CD4-positive, alpha-beta T cell treated with Interleukin-21 for 1 hour (primary cell): Measurements from ENCODE around the gene DYNLT5.
A peak's percentile ranks its signal among the peaks of the same experiment; 100 is the strongest.
"Not testable (repeated sequence)": the region's sequence is repeated elsewhere in the genome, so short reads cannot be mapped to it uniquely, and the experiment has no call there.

Experiments used
- DNase-seq: peaks from one replicate; pipeline ENCODE4 v3.0.0-alpha.2; 2020

Gene DYNLT5, protein sequence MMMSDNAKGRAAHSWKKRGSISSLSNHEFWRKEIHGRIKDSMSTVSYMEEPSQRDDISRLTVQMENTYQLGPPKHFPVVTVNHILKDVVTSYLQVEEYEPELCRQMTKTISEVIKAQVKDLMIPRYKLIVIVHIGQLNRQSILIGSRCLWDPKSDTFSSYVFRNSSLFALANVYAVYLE

DNA sequence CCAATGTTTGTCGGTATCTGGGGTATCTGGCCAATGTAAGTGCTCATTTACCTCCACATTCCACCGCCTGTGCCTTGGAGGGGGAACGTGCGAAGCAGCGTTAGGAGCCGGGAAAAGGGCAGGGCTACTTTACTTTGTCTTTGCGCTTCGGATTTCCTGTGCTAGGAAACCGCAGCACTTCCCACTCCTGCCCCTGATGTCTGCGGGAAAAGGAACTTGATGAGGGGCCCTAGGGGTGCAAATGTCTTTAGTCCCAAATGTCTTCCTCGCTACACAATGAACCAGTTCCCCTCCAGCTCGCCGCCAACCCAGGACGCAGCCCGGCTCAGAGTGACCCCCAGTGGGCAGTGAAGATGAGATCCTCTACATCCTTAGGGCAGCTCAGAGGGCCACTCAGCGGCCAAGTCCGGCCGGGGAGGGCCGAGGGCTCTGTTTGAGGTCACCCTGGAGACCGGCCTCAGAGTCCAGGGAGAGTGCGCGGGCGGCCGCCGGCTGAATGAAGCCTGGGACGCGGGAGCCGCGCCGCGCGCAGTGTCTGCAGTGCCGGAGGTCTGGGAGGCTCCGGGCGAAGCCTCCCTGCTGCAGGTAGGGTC is at the start of gene DYNLT5:
Gene DYNLT5 (plus strand): TSS at position 460 of the 593 bp plus-strand sequence. CDS start 2,200 bp downstream, outside the sequence.
- no peak for DNase-seq

DNA sequence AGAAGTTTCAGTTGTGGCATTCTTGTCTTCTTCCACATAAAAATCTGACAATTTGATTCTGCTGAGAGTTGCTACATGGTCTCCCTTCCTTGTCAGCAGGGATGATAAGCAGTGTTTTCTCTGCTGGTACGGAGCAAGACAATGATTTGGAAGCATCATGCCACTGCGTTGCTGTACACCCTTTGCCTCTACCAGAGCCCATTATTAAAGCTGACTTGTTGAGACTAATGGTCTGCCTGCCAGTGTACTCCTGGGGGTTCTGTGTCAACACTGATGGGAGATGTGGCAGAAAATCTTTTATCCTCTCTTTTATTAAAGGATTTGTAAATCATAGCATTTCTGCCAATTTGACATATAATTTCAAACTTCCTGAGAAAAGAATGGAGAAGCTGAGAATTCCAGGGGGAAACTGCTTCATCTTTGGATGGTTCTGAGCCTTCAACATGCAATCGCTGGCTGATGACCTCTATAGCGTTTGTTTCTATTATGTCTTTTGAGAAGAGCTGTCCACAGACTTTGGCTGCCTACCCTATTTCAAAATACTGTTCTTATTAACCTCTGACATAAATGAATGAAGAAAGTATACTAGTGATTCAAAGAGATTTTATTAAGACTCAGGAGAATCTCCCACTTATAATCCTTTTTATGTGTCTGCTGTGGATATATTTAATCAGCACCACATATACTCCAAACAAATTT is 47.9 kb upstream of the DYNLT5 start:
- no peak for DNase-seq

DNA sequence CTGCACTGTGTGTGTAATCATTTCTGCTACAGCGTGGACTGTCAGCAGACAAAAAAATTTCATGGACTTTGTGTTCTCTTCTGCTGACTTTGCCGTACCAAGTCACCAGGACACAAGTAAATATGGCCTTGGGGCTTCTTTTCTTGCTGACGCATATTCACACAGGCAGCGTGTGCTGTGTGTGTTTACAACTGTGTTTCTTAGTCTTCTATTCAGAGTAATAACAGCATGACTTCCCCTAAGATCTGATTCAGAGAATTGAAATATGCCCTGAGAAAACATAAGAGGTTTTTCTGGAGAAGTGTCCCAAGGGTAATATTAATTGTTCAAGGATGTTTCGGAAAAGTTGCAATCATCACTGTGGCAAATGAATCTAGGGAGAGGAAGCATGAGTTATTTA is 47.1 kb upstream of the DYNLT5 start:
- no peak for DNase-seq

DNA sequence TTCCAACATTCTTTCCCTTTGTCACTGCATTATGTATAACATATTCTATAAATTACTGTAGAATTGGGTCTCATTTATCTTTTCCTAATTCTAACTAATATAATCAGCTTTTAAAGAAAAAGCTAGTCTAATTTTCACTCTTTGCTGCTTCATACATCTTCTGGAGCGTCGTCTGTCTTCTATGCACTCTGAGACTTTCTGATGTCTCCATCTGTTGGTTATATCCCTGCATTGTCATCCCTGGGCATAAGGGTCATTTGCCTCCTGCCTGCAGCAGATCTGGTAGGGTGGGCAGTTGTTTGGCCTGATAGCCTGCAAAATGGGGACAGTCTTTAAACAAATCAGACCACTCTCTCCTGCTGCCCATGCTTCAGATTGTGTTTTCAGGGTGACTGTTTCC is 40.8 kb upstream of the DYNLT5 start:
- DNase-seq, result no peak

DNA sequence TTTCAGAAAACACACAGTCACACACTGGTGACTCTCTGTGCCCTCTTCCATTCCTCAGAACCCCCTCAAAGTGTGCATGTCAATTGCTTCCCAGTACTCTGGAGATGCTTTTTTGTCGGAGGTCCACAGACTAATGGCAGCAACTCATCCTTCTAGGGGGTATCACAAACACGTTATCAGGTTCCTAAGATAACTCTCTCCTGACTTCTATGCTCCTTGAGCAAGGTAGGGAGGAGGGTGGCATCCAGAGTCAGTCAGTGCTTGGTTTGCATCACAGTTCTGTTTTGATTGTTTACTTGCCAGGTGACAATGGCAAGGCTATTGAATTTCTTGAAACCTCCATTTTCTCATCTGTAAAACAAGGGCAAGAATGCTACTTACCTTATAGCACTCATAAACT is 39.4 kb upstream of the DYNLT5 start:
- DNase-seq, result no peak

DNA sequence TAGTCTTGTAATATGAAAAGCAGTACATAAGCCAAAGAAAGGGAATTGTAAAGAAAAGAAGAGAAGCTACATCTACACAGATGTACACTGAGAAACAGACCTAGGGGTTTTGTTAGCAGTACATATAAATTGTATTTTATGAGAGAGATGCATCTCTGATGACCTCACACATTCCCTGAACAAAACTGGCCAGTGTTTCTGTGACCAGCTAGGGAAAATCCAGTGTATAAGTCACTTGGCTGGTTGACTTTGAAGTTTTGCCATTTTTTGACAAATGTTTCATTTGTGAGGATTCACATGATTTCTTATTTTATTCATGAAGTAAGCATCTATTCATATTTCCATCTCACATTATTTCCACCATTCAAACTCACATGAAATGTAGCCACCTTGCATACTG is 28.3 kb upstream of the DYNLT5 start:
- DNase-seq, result no peak

DNA sequence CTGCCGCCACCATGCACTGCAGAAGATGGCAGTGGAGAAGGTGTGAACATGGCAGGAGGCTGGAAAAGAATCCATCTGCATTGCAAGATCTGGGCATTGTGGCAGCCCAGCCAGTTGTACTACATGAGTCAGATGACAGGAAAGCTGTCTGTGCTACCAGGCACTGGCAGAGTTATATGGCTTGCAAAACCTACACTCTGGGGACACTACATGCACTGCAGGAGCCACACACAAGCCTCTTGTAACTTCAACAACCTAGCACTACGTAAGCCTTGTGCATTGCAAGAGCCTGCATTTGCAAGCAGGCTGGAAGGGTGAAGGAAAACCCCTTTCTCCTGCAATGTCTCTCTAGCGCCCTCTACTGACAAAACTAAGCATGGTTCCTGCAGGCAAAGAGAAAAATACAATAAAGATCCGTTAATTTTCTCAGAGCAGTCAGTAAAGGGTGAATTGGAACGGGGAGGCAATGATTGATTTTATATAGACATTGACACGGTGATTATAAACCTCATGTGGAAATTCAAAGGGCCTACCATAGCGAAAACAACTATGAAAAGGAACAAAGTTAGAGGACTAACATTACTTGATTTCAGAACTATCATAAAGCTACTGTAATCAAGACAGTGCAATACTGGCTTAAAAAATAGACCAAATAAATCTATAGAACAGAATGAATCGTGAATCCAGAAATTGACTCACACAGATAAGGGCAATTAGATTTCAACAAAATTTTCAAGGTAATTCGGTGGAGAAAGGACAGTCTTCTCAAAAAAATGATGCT is 26.2 kb upstream of the DYNLT5 start:
- peak; percentile 65 for DNase-seq

DNA sequence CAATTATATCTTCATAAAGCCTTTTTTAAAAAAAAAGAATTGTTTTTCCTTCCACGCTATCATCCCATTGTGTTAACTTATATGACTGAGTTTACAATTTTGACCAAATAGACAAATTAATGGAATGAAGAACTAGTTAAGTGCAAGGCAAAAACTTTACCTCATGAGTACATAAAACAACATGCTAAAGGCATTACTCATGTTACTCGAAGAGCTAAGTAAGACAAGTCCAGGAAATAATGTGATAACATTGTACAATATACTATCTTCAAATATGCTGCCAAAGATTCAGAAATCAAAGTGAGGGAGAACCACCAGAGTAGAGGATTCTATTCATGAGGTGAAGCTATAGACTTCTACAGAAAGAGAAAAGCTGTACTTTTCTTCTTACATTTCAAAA is 24.2 kb upstream of the DYNLT5 start:
- no peak for DNase-seq

DNA sequence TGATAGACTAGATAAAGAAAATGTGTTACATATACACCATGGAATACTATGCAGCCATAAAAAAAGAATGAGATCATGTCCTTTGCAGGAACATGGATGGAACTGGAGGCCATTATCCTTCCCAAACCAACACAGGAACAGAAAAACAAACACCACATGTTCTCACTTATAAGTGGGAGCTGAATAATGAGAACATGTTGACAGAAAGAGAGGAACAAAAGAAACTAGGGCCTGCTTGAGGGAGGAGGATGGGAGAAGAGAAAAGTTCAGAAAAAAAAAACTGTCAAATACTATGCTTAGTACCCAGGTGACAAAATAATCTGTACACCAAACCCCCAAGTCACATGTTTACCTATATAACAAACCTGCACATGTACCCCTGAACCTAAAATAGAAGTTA is 23.5 kb upstream of the DYNLT5 start:
- not testable (repeated sequence) for DNase-seq

DNA sequence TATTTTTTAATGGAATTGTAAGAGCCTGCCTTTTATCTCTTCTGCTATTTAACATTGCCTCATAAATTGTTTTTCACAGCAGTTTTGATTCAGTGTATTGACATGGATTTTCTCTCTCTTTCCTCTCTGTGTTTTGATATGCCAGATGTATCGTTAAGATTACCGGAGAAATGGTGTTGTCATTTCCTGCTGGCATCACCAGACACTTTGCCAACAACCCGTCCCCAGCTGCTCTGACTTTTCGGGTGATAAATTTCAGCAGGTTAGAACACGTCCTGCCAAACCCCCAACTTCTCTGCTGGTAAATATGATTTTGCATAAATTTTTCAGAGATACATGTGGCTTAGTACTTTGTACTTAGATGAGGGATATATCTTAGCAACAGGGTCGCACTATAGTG is 23.1 kb upstream of the DYNLT5 start:
- no peak for DNase-seq

DNA sequence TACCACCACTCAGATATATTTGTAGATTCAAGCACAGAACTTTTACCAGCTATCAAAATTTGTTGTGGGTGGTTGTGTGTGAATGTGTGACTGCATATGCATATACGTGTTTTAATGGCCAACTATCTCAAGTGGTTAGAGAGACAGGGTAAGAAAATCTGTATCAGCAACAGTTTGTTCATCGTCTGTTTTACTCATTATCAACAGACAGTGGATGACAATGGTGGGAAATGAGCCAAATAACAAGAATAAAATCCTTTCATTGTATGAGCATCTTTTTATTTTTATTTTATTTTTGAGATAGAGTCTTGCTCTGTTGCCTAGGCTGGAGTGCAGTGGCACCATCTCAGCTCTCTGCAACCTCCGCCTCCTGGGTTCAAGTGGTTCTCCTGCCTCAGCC is 22.7 kb upstream of the DYNLT5 start:
- DNase-seq, result no peak

DNA sequence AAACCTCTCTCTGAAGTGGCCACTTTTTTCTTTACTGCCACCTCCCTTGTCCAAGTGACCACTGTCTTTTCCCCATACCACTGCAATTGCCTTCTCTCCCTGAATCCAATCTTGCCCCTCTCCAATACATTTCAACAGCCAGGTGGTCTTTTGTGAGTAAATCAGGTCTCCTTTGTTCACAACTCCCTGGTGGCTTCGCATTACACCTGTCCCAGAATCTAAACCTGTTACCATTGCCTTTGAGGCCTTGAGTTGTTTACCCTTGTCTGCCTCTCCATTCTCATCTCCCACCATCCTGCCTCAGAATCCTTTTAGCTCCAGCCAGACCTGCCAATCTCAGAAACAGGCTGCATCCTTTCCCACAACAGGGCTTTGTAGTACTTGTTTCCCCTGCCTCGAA is 21.8 kb upstream of the DYNLT5 start:
- no peak for DNase-seq

DNA sequence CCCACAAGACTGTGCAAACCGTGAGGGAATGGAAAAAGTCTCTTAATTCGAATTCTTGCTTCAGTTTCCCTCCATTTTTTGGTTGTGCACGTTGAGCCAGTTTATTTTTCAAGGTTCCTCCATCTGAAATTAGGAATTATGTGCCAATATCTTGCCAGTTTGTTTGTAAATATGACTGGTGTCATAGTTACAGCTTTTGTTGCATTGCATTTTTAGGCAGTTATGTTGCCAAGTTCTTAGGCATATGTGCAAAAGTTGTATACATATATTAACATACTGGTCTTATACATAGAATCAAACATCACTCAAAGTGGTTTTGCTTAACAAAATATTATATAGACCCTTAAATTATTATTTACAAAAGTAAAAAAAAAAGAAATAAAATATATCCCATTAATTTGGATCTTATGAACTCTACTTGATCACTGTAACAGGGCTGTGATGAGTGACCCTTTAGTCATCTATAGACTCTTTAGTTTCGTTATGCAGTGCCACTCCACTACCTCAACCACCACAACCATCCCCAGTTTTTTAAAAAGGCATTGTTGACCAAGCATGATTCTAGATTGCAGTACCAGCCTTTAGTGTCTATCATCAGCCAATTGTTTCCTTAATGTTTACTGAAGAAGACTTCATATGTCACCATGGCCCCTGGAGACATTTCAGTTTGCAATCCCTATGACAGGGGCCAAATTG is 20.9 kb upstream of the DYNLT5 start:
- no peak for DNase-seq

DNA sequence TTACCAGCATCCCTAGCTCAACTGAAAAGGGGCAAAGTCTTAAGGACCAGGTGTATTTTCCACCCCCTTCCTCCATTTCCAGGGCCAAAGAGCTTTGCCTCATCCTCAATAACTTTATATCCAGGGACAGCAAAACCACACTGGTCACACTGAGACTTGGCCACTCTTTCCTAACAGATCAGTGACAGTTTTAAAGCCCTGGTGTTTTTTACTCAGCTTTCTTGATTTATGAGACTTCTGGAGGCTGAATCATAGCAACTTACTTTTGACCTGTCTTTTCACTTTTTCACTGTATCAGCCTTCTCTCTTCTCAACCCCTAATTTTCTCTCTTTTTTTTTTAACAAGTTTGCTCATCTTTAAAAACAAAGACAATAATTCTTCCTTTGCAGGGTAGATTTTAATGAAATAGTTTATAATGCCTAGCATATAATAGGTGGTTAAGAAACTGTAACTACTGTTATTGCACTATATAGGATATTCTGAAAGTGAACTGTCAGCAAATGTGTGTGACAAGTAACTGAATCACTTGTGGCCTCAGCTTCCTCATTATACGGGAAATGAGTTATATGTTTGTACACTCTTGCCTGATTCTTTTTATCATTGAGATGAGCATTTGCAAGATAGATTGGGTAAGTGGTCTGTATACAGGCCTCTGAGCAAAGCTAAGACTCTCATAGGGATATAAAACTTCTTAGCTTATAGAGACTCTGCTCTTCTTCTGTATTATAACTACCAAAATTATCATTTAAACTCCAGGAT is 19.7 kb upstream of the DYNLT5 start:
- no peak for DNase-seq

DNA sequence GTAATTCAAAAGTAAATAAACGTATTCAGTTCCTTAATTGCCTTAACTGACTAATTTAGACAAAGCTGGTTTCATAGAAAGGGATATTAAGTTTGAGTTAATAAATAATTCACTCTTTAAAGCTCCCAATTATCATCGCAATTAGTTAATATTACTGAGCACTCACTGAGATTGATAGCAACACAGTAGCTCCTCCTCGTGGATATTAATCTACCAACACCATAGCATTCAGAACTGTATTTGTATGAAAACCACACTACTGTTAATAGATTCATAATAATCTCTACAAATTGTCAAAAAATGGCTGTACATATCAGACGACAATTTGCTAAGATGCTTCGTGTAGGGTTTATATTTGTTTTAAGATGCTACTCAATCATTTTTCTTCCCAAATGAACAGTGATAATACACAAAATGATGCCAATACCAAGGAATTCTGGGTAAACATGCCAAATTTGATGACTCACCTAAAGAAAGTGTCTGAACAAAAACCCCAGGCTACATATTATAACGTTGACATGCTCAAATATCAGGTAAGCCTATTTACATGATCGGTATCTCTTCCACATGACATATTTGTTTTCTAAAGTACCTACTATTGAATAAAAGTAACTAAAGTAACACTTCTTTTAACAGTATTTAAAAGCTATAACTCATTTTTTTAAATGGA is 18.8 kb upstream of the DYNLT5 start:
- no peak for DNase-seq

DNA sequence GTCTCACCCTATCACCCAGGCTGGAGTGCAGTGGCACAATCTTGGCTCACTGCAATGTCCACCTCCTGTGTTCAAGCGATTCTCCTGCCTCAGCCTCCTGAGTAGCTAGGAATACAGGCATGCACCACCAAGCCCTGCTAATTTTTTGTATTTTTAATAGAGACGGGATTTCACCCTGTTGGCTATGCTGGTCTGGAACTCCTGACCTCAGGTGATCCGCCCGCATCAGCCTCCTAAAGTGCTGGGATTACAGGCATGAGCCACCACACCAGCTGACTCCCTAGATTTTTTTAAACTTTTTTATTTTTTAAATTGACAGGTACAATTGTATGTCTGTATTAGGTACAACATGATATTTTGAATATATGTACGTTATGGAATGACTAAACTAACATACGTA is 17.7 kb upstream of the DYNLT5 start:
- DNase-seq, result not testable (repeated sequence)

DNA sequence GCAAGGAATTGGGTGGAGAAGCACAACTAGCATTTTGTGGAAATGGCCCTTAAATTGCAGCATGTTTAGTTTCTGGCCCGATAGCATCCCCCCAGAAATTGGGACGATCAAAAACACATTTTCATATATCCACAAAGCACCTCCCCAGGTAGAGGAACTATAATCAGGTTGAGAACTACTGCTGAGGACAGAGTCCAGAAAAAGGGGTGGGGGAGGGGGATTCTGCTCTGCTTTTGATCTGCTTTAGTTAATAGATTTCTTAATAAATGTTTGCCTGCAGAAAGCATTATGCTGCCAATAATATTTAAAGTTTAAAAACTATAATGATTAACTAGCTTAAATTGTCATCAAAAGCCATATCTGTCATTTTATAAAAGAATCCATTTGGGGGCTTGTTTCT is 14.4 kb upstream of the DYNLT5 start:
- no peak for DNase-seq

DNA sequence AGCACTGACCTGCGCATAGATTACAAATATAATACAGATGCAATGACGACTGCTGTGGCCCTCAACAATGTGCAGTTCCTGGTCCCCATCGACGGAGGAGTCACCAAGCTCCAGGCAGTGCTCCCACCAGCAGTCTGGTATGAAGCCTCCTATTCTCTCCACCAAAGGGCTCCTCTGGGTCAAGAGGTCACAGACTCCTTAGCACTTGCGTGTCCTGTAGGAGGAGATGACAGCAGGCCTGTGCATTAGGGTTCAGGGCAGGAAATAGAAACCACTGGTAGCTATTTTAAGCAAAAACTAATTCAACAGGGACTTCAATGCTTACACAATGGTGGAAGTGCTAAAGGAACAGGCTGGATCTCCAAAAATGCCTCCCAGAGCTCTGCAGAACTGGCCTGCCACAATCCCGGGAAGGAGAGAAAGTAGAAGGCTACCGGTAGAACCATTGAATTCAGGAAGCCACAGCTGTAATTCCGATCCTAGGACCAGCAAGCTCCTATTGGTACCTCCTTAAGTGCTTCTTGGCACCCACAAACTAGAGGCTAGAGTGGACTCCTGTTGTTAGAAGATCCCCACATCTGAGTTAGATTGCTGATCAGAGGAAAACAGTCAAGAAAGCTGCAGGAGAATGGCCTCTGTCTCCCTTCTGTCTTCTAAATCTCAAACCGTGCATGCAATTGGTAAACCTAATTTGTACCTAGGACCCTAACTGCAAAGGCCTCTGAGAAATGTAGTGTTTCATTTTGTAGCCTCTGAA is 12.7 kb upstream of the DYNLT5 start:
- DNase-seq, result no peak

DNA sequence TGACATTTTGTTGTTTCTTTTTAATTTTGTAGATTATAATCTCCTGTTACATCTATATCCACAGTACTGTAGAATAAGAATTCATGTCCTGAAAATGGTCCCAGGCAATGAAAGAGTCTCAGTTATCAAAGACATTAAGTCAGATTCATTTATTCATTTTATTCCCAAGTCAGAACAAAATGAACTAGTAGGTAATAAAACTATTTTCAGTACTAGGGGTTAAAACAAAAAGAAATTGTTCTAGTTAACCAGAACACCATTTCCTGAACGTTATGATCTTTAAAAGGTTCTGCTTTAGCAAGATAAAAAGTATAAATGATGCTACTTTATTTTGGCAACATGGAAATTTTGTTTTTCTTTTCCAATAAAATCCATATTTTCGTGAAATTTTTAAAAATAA is 6.8 kb upstream of the DYNLT5 start:
- no peak for DNase-seq

DNA sequence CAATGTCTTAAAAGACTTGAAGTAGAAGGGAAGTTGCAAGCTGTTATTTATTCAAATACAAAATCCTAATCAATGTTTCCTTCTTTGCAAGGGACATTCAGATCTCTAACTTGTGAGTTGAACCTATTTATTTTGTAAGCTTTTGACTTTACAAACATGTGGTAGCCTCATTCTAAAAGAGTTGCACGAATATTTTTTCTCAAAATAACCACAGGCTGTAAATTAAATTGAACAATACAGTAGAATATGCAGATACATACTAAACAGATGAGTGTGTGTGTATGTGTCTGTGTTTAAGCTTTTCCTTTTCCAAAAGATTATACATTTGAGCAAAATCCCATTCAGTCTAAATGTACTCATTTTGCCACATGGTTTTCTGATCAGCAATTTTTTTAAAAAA is 4.8 kb upstream of the DYNLT5 start:
- no peak for DNase-seq

DNA sequence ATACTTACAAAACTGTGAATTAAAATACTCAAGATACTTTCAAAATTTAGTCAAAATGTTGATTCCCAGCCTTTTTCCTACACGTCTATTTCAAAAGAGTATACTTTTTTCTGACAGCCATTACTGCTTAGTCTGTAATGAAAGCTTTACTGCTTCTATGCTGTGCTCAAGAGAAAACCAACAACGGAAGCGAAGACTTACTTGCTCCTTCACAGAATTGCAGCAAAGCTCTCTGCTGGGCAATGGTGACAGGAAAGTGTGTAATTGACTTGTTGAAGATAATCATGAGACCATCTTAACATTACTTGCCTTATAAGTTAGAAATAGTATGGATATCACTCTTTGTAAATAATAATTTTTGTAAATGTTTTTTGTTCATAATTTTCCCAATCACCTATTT is 1.7 kb upstream of the DYNLT5 start:
- DNase-seq, result no peak
